Endometrium (tissue), 2 donors: ENCODE results near the gene TSSK3.
"Not testable (repeated sequence)": the region's sequence is repeated elsewhere in the genome, so short reads cannot be mapped to it uniquely, and the experiment has no call there.

Source experiments
- FAIRE-seq: peaks from 2 replicates; lab custom pipeline; 2012; peaks lifted over from hg19 to GRCh38; lab: Jason Lieb, UNC
- donor health status: control.
- donor health status: control.

TSSK3 gene

GRCh38 chr1:32363713-32364112 is 1.4 kb downstream of the TSSK3 start:
- FAIRE-seq: no peak

GRCh38 chr1:32364836-32365235 is 2.5 kb downstream of the TSSK3 start:
- FAIRE-seq: no peak

DNA sequence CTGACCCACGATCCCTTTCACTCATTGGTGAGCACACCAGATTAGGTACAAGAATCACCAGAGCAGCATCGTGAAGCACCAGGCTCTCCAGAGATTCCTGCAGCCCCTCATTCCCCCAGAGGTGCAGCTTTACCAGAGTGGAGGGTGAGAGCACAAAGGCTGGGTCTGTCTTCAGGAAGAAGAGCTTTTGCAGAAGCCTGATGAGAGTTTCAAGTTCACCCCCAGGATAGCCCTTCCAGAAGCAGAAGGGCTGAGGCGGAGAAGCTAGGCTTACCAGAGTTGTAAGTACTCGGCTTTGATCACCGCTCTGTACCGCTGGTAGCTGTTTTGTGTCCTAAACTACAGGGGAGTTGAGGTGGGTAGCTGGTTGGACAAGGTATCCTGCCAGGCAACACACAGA is 3.1 kb downstream of the TSSK3 start:
- FAIRE-seq: no peak

DNA sequence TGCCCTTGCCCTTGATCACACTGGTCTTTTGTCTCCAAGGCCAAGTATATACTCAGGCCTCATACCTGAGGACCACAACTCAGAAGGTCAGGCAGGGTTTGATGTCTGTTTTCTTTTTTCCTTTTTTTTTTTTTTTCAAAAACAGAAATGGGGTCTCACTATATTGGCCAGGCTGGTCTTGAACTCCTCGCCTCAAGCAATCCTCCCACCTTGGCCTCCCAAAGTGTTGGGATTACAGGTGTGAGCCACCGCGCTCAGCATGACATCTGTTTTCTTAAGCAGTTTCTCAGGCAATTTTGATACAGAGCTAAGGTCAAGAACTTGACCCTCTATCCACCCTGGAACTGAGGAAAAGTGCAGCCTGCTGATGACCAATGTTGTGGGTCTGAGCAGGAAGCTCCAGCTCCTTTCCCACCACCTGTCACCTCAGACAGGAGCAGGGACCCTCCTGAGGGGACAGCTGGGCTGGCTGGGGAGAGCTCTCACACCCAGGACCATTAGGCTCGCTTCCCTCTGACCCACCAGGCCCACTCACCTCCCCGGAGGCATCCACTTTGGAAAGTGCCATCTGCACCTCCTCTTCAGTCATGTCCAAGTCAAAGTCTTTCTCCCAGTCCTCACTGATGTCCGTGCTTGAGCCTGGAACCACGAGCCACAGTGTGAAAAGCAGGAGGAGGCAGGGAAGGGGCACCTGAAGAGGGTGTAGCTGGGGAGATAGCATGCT is 5.7 kb downstream of the TSSK3 start:
- no peak for FAIRE-seq

- FAIRE-seq: no peak
Measured at GRCh38 chr1:32372149-32372756, 9.9 kb downstream of the TSSK3 start.

DNA sequence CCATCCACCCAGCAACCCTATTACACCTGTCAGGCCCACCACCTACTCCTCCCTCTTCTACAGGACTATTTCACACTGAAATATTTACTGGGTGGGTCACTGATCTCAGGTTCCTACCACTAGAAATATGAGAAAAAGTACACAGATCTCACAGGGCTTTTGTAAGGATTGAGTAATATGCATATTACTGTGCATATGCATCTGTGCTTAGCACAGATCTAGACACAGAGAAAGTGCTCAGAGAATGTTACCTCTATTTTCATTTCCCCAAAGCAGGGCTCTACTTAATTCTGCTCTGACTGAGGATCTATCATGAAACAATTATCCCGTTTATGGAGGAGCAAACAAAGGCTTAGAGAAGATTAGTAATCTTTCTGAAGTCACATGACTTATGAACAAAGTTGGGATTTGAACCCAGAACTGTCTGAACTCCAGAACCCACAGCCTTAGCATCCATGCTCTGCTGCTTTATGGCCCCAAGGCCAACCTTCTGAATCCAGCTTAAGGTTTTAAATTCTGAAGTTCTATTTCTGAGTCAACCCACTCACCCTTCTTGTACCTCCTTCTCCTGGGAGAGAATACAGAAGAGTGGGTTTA is 11.8 kb downstream of the TSSK3 start:
- no peak for FAIRE-seq

- no peak for FAIRE-seq
Measured at GRCh38 chr1:32376199-32376598, 13.9 kb downstream of the TSSK3 start.

GRCh38 chr1:32377541-32378220 is 15.3 kb downstream of the TSSK3 start:
- no peak for FAIRE-seq

DNA sequence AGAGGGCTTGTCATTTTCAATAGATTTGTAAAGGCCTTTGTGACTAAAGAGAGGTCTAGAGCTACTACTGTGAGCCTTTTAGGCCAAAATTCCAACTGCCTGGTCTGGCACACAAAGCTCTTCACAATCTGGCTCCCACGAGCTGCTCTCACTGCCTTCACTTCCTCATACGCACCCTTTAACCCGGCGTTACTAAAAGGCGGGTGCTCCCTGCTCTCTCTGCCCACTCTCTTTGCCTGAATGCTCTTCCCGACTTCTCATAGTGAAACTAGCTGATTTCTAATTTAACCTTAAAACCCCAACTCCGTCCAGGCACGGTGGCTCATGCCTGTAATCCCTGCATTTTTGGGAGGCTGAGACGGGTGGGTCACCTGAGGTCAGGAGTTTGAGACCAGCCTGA is 17.7 kb downstream of the TSSK3 start:
- FAIRE-seq: no peak

- FAIRE-seq: no peak
Measured at GRCh38 chr1:32386676-32387392, 24.5 kb downstream of the TSSK3 start.

DNA sequence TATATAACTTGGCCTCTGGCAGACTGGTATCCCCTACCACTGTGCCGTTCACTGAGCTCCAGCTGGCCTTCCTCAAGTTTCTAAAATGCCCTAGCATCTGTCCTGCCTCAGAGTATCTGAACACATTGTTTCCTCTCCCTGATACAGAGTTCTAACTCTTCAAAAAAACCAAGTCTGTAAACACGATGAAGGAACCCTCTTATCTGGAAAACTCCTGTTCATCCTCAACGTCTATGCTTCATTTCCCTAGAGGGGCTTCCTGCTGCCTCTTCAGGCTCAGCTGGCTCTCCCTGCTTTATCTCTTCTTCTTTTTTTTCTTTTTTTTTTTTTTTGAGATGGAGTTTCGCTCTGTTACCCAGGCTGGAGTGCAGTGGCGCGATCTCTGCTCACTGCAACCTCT is 26.3 kb downstream of the TSSK3 start:
- FAIRE-seq: no peak

DNA sequence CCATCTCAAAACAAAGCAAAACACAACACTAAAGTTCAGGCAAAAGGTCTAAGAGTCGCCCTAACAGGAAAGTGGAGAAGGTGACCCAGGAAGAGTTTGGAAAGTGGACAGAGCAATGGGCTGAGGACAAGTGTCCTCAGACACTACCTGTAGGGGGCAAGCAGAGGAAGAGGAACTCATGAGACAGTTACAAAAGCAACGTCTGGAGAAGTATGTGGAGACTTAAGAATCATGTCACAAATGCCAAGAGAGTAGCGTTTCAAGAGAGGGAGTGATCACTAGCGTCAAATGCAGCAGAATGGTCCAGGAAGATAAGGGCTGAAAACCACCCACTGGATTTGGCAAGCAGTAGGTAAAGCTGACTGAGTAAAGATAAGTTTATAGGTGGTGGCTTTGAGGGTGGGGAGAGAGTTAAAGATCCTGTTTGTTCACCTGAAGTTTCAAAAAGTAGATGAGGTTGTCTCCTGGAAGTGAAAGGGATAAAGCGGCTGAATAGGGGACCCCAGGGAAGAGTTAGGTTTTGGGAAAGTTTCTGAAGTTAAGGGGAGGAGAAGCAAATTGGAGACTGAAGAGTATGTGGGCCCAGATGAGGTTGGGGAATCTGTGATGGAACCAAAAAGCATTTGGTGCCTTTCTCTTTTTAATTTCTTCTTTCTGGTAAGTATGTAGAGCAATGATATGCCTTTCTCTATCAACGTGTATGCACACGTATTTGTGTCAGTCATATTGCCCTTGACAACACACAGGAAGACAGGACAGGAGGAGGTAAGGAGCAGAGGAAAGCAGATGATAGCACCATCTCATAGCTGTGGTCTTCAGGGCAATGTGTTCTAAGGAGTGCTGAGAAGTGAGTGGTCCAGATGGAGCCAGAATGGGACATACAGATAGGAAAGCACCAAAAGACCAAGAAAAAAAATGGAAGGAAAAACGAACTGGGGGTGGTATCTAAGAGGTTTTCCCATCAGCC is 28.8 kb downstream of the TSSK3 start:
- no peak for FAIRE-seq

GRCh38 chr1:32392325-32392724 is 30.0 kb downstream of the TSSK3 start:
- FAIRE-seq: no peak

GRCh38 chr1:32393136-32393535 is 30.8 kb downstream of the TSSK3 start:
- no peak for FAIRE-seq

- no peak for FAIRE-seq
Measured at GRCh38 chr1:32393832-32394140, 31.4 kb downstream of the TSSK3 start.

- peak; percentile 99 for FAIRE-seq
Measured at GRCh38 chr1:32394141-32394889, 32.0 kb downstream of the TSSK3 start, which contains the start of gene BSDC1. TSS of gene BSDC1 (minus strand) at chr1:32394441. CDS start at chr1:32394414, 27 bp downstream.

- no peak for FAIRE-seq
Measured at GRCh38 chr1:32394890-32395432, 32.6 kb downstream of the TSSK3 start.

DNA sequence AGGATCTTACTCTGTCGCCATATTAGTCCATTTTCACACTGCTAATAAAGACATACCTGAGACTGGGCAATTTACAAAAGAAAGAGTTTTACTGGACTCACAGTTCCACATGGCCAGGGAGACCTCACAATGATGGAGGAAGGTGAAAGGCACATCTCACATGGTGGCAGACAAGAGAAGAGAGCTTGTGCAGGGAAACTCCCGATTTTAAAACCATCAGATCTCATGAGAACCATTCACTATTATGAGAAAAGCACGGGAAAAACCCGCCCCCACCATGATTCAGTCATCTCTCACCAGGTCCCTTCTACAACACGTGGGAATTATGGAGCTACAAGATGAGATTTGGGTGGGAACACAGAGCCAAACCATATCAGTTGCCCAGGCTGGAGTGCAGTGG is 34.2 kb downstream of the TSSK3 start:
- not testable (repeated sequence) for FAIRE-seq

DNA sequence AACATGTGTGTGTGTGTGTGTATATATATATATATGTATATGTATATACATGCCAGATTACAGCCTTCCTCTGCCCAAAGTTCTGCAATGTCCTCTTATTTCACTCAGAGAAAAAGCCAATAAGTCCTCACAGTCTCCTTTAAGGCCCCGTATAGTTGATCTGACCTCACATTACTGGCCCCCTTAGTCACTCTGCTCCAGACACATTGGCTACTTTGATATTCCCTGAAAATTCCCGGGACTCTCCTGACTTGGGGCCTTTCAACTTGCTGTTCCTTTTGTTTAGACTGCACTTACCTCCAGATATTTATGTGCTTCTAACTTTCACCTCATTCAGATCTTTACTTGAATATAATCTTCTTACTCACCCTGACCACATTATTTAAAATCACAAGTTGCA is 36.1 kb downstream of the TSSK3 start:
- FAIRE-seq: no peak

DNA sequence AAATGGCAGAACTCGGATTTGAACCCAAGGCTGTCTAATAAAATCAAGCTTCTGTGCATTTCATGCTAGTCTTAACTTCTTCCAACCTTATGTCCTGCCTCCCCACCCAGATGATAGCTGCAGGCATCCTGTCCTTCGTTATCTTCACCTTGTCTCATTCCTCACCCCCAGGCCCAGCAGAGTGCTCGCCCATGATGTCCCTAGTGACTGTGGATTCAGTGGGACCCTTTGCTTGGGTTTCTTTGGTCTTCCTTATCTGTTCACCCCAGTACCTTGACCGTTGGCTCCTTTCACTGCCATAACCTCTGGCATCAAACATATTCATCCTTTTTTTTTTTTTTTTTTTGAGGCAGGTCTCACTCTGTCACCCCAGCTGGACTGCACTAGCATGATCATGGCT is 37.5 kb downstream of the TSSK3 start:
- no peak for FAIRE-seq
